Hepatocyte (in vitro differentiated cells): Measurements from ENCODE around the gene IGSF22. TPM values are rescaled to one million over a fixed set of nuclear protein-coding genes. Genes with fewer than 3 reads are reported as not detected.
A peak's percentile ranks its signal among the peaks of the same experiment; 100 is the strongest.

Source experiments
- DNase-seq: peaks from one replicate; pipeline ENCODE4 v3.0.0-alpha.2; 2016; ENCODE audit warnings: low spot score
- H2AFZ ChIP-seq: fragments of 200-600 bp; sonication (generic); 2 replicates; pipeline ENCODE4 v1.6.0; 2016; ENCODE audit warnings: antibody characterized with exemption, mild to moderate bottlenecking
- H3K27ac ChIP-seq: fragments of 200-600 bp; sonication (generic); 2 replicates; pipeline ENCODE4 v1.5.1; 2016; ENCODE audit warnings: mild to moderate bottlenecking
- H3K27me3 ChIP-seq: fragments of 200-600 bp; sonication (generic); 2 replicates; pipeline ENCODE4 v1.6.1; 2016
- H3K36me3 ChIP-seq: fragments of 200-600 bp; sonication (generic); replicated peaks from 2 replicates; pipeline ENCODE4 v1.5.1; 2016; ENCODE audit warnings: low read depth; ENCODE audit not compliant: insufficient read depth
- H3K4me1 ChIP-seq: fragments of 200-600 bp; sonication (generic); 2 replicates; pipeline ENCODE4 v1.5.1; 2016; ENCODE audit warnings: mild to moderate bottlenecking, moderate library complexity; ENCODE audit not compliant: insufficient read depth
- H3K4me2 ChIP-seq: fragments of 200-600 bp; sonication (generic); 2 replicates; pipeline ENCODE4 v1.6.0; 2016
- H3K4me3 ChIP-seq: fragments of 200-600 bp; sonication (generic); 2 replicates; pipeline ENCODE4 v1.5.1; 2016; ENCODE audit warnings: mild to moderate bottlenecking
- H3K79me2 ChIP-seq: fragments of 200-600 bp; sonication (generic); 2 replicates; pipeline ENCODE4 v1.6.0; 2017; ENCODE audit warnings: mild to moderate bottlenecking
- H3K9me2 ChIP-seq: fragments of 200-600 bp; sonication (generic); replicated peaks from 2 replicates; pipeline ENCODE4 v1.6.0; 2017; ENCODE audit warnings: mild to moderate bottlenecking; ENCODE audit not compliant: insufficient read depth
- H3K9me3 ChIP-seq: fragments of 200-600 bp; sonication (generic); 2 replicates; pipeline ENCODE4 v1.5.1; 2016; ENCODE audit warnings: low read depth, mild to moderate bottlenecking
- H4K20me1 ChIP-seq: fragments of 200-600 bp; sonication (generic); 2 replicates; pipeline ENCODE4 v1.6.0; 2016; ENCODE audit warnings: mild to moderate bottlenecking; ENCODE audit not compliant: insufficient read depth, poor library complexity, severe bottlenecking
- EZH2 ChIP-seq: fragments of 200-600 bp; sonication (generic); IDR thresholded peaks from 2 replicates; pipeline ENCODE4 v1.6.1; 2016; ENCODE audit warnings: antibody characterized with exemption, mild to moderate bottlenecking, borderline replicate concordance
- EZH2phosphoT487 ChIP-seq: fragments of 200-600 bp; sonication (generic); IDR thresholded peaks from one replicate; pipeline ENCODE4 v1.6.1; 2018; ENCODE audit warnings: antibody characterized with exemption, mild to moderate bottlenecking, low read depth, moderate library complexity; ENCODE audit not compliant: unreplicated experiment, severe bottlenecking
- WGBS: methylation state at CpG from one replicate; pipeline ENCODE4 v1.1.6; 2016; ENCODE audit warnings: low lambda C conversion rate; ENCODE audit errors: missing lambda C conversion rate; 5-methylcytosine and 5-hydroxymethylcytosine counted together
- polyA plus RNA-seq: library from polyadenylated mRNA; unstranded; fragments of >200 nt; fragmentation: Nextera tagmentation; extraction: Ambion mirVana; gene quantifications from 2 replicates; pipeline ENCODE4 v1.2.1, GENCODE V29; 2016
- total RNA-seq: library from RNA; depleted of rRNA; stranded (reverse); fragments of >200 nt; gene quantifications from 2 replicates; pipeline ENCODE4 v1.2.3, GENCODE V29; 2014
- TF ChIP-seq, protein P1 (sequence below): fragments of 200-600 bp; sonication (generic); IDR thresholded peaks from 2 replicates; pipeline ENCODE4 v1.5.1; 2016; ENCODE audit warnings: antibody characterized with exemption, mild to moderate bottlenecking; ENCODE audit not compliant: poor library complexity

IGSF22 gene
- total and polyA plus RNA-seq, 2 experiments from 2014 or later = not detected

DNA sequence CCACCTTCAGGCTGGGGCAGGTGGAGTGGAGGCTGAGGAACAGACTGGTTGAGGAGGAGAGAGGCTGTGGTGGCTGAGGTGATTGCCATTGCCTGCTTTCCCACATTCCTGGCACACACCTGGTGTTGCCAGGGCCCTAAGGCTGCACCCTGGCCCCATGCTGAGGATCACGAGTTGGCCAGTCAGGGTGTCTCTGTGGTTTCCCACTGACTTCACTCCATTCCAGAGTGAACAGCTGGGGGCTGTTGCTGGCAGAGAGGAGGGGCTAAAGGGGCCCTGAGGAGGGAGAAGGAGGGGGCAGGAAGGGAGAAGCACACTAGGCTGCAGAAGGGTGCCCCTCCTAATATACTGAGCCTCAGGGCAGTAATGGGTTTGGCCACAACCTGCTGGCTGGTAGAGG lies 25.6 kb downstream of the IGSF22 start:
- H3K36me3 ChIP-seq = no peaks in the 10 kb centered on the region
- H4K20me1 ChIP-seq = no peaks in the 10 kb centered on the region
- WGBS = 61% methylated on average over 1 of the region's 1 CpG
- H3K4me1 ChIP-seq = peaks cover 5% of the 10 kb centered on the region
- DNase-seq = no peak
- H2AFZ ChIP-seq = no peak overlapping the region
- TF ChIP-seq EZH2phosphoT487 = no peak
- TF ChIP-seq, protein P1, sequence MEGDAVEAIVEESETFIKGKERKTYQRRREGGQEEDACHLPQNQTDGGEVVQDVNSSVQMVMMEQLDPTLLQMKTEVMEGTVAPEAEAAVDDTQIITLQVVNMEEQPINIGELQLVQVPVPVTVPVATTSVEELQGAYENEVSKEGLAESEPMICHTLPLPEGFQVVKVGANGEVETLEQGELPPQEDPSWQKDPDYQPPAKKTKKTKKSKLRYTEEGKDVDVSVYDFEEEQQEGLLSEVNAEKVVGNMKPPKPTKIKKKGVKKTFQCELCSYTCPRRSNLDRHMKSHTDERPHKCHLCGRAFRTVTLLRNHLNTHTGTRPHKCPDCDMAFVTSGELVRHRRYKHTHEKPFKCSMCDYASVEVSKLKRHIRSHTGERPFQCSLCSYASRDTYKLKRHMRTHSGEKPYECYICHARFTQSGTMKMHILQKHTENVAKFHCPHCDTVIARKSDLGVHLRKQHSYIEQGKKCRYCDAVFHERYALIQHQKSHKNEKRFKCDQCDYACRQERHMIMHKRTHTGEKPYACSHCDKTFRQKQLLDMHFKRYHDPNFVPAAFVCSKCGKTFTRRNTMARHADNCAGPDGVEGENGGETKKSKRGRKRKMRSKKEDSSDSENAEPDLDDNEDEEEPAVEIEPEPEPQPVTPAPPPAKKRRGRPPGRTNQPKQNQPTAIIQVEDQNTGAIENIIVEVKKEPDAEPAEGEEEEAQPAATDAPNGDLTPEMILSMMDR = no peak
- TF ChIP-seq EZH2 = no peak
- H3K4me2 ChIP-seq = peak overlapping the region; percentile 84
- no peaks in the 10 kb centered on the region for H3K27me3 ChIP-seq
- no peaks in the 10 kb centered on the region for H3K79me2 ChIP-seq
- H3K4me3 ChIP-seq = no peak overlapping the region
- no peaks in the 10 kb centered on the region for H3K9me3 ChIP-seq
- H3K9me2 ChIP-seq = no peaks in the 10 kb centered on the region
- no peak overlapping the region for H3K27ac ChIP-seq

DNA sequence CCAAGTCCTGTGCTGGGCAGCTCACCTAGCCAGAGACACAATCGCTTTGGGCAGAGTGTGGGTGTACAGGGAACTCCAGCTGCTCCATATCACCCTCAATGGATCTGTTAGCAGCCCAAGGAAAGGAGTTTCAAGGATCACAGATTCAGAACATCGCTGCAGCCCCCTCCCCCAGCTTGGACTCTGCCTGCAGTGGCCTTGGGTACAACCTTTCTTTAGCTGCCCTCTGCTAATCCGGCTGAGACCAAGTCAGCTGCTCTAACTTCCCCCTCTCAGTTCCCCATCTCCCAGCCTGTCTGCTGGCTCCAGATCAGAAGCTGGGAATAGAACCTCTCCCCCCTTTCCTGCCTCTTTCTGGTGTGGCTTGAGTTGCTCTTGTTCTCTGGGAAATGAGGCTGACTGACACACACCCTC lies 26.1 kb downstream of the IGSF22 start:
- Histone ChIP-seq H3K4me1 (peaks cover 5% of the 10 kb centered on the region), H2AFZ (peak overlapping the region; percentile 59), H3K36me3 (no peaks in the 10 kb centered on the region), H3K9me2 (no peaks in the 10 kb centered on the region), H3K4me2 (peak overlapping the region; percentile 84), H3K79me2 (no peaks in the 10 kb centered on the region), H3K27me3 (no peaks in the 10 kb centered on the region), H3K4me3 (no peak overlapping the region), H3K27ac (no peak overlapping the region), H3K9me3 (no peaks in the 10 kb centered on the region), H4K20me1 (no peaks in the 10 kb centered on the region)
- DNase-seq = no peak
- TF ChIP-seq, protein P1 = no peak
- no peak for TF ChIP-seq EZH2phosphoT487
- no peak for TF ChIP-seq EZH2
- WGBS = 65% methylated on average over 3 of the region's 3 CpGs

DNA sequence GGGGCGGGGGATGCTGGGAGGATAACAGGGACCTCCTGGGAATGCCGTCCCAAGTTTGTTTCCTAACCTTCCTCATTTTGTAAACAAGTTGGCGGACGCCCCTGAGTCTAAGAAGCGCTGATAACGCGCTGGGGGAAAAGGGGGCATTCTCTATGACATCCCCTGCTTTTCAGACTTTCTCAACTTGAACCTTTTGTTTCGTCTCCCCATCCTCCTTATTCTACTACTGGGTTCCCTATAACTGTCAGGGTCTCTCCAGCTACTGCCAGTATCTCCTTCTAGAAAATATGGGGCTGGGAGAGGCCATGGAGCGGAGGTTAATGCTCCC lies 26.8 kb downstream of the IGSF22 start:
- 10% methylated on average over 9 of the region's 9 CpGs for WGBS
- H3K9me3 ChIP-seq = no peaks in the 10 kb centered on the region
- no peak for DNase-seq
- H3K4me2 ChIP-seq = peak overlapping the region; percentile 84
- no peaks in the 10 kb centered on the region for H3K36me3 ChIP-seq
- TF ChIP-seq EZH2 (no peak), EZH2phosphoT487 (no peak)
- TF ChIP-seq, protein P1 = no peak
- no peaks in the 10 kb centered on the region for H3K27me3 ChIP-seq
- H3K79me2 ChIP-seq = no peaks in the 10 kb centered on the region
- peak overlapping the region; percentile 59 for H2AFZ ChIP-seq
- peak overlapping the region; percentile 67 for H3K27ac ChIP-seq
- peaks cover 5% of the 10 kb centered on the region for H3K4me1 ChIP-seq
- H3K9me2 ChIP-seq = no peaks in the 10 kb centered on the region
- peak overlapping the region; percentile 98 for H3K4me3 ChIP-seq
- H4K20me1 ChIP-seq = no peaks in the 10 kb centered on the region
